GM10266 (cell line): Measurements from ENCODE around the gene LRP1B.
"Not testable (repeated sequence)": the region's sequence is repeated elsewhere in the genome, so short reads cannot be mapped to it uniquely, and the experiment has no call there.

Source experiments
- DNase-seq: peaks from one replicate; pipeline ENCODE4 v3.0.0; 2012; ENCODE audit errors: extremely low spot score
- CTCF ChIP-seq: IDR thresholded peaks from 2 replicates; pipeline ENCODE4 v1.5.1; 2012; ENCODE audit warnings: mild to moderate bottlenecking, low read depth; ENCODE audit not compliant: control insufficient read depth, insufficient read depth; ENCODE audit errors: missing control alignments

The LRP1B gene

GRCh38 chr2:140288213-140288612 lies 1842.6 kb downstream of the LRP1B start:
- TF ChIP-seq CTCF: no peak
- no peak for DNase-seq

GRCh38 chr2:140286377-140286776 lies 1844.4 kb downstream of the LRP1B start:
- no peak for TF ChIP-seq CTCF
- no peak for DNase-seq

GRCh38 chr2:140277344-140277743 lies 1853.5 kb downstream of the LRP1B start:
- DNase-seq: not testable (repeated sequence)

GRCh38 chr2:140276661-140277060 lies 1854.2 kb downstream of the LRP1B start:
- TF ChIP-seq CTCF: no peak
- no peak for DNase-seq

GRCh38 chr2:140275427-140275826 lies 1855.4 kb downstream of the LRP1B start:
- DNase-seq: no peak
- no peak for TF ChIP-seq CTCF

- TF ChIP-seq CTCF: no peak
- no peak for DNase-seq
Measured at GRCh38 chr2:140274891-140275290, 1855.9 kb downstream of the LRP1B start.

- no peak for TF ChIP-seq CTCF
- DNase-seq: no peak
Measured at GRCh38 chr2:140273958-140274357, 1856.9 kb downstream of the LRP1B start.

GRCh38 chr2:140273408-140273807 lies 1857.4 kb downstream of the LRP1B start:
- no peak for DNase-seq
- no peak for TF ChIP-seq CTCF
